ENCODE measurements around the gene SFXN3. TPM values are rescaled to one million over a fixed set of nuclear protein-coding genes. Genes with fewer than 3 reads are reported as not detected.

Gene SFXN3
- polyA plus RNA-seq, 1 experiment = 77.8 TPM

DNA sequence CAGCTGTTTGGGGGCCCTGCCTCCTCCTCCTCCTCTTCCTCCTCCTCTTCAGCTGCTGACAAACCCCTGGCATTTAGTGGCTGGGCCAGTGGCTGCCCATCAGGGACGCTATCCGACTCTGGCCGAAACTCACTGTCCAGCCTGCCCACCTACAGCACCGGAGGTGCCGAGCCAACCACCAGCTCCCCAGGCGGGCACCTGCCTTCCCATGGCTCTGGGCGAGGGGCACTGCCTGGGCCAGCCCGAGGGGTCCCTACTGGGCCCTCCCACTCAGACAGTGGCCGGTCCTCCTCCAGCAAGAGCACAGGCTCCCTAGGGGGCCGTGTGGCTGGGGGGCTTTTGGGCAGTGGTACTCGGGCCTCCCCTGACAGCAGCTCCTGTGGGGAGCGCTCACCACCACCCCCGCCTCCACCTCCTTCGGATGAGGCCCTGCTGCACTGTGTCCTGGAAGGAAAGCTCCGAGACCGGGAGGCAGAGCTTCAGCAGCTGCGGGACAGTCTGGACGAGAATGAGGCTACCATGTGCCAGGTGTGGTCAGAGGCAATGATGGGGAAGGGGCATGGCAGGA, 27.3 kb upstream of the SFXN3 start:
- POLR2A ChIA-PET = interaction anchor here (1.6 kb wide), 1 partner anchor 29 kb away, joined by 4 read pairs; no protein-coding TSS in a partner anchor
- H3K9me3 ChIP-seq (ENCODE audit: control insufficient read depth, insufficient read depth, low read length) = no peaks in the 10 kb centered on the region; the same call in 1 of the 2 replicates

DNA sequence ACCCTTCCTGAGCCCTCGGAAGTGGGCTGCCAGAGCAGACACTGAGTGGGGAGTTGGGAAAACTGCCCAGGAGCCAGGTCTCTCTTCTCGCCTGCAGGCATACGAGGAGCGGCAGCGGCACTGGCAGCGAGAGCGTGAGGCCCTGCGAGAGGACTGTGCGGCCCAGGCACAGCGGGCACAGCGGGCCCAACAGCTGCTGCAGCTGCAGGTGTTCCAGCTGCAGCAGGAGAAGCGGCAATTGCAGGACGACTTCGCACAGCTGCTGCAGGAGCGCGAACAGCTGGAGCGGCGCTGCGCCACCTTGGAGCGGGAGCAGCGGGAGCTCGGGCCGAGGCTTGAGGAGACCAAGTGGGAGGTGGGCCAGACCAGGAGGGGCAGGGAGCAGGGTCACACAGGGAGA, 25.7 kb upstream of the SFXN3 start:
- ChIA-PET CTCF (interaction anchor here (1.5 to 5.5 kb wide), 2 partner anchors 10 to 12 kb away, joined by 3 to 53 read pairs; no protein-coding TSS in a partner anchor), POLR2A (interaction anchor here (1.1 kb wide), 1 partner anchor 26 kb away, joined by 3 read pairs; the partner anchor contains the start of genes PDZD7 and SFXN3)
- no peak for DNase-seq (ENCODE audit: low read depth, low spot score)
- TF ChIP-seq, protein P1, sequence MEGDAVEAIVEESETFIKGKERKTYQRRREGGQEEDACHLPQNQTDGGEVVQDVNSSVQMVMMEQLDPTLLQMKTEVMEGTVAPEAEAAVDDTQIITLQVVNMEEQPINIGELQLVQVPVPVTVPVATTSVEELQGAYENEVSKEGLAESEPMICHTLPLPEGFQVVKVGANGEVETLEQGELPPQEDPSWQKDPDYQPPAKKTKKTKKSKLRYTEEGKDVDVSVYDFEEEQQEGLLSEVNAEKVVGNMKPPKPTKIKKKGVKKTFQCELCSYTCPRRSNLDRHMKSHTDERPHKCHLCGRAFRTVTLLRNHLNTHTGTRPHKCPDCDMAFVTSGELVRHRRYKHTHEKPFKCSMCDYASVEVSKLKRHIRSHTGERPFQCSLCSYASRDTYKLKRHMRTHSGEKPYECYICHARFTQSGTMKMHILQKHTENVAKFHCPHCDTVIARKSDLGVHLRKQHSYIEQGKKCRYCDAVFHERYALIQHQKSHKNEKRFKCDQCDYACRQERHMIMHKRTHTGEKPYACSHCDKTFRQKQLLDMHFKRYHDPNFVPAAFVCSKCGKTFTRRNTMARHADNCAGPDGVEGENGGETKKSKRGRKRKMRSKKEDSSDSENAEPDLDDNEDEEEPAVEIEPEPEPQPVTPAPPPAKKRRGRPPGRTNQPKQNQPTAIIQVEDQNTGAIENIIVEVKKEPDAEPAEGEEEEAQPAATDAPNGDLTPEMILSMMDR (IDR thresholded peaks at IDR 0.05; ENCODE audit: low read depth, low read length) = no peak
- Histone ChIP-seq H3K27ac (ENCODE audit: low read depth, low read length) (no peak overlapping the region), H3K9me3 (ENCODE audit: control insufficient read depth, insufficient read depth, low read length) (no peaks in the 10 kb centered on the region; the same call in 1 of the 2 replicates), H3K4me3 (ENCODE audit: low read depth, low read length) (no peak overlapping the region), H3K27me3 (ENCODE audit: control insufficient read depth, insufficient read depth, low read length) (no peaks in the 10 kb centered on the region)

More for the DNA sequence above, 27.3 kb upstream of the SFXN3 start:
- no peak for DNase-seq (ENCODE audit: low read depth, low spot score)
- CTCF ChIA-PET = interaction anchor here (1.1 to 5.5 kb wide), 3 partner anchors 8 to 37 kb away, joined by 4 to 53 read pairs (median 9); no protein-coding TSS in a partner anchor
- Histone ChIP-seq H3K27me3 (ENCODE audit: control insufficient read depth, insufficient read depth, low read length) (no peaks in the 10 kb centered on the region), H3K27ac (ENCODE audit: low read depth, low read length) (no peak overlapping the region), H3K4me3 (ENCODE audit: low read depth, low read length) (no peak overlapping the region)
- TF ChIP-seq, protein P1 (IDR thresholded peaks at IDR 0.05; ENCODE audit: low read depth, low read length) = no peak

DNA sequence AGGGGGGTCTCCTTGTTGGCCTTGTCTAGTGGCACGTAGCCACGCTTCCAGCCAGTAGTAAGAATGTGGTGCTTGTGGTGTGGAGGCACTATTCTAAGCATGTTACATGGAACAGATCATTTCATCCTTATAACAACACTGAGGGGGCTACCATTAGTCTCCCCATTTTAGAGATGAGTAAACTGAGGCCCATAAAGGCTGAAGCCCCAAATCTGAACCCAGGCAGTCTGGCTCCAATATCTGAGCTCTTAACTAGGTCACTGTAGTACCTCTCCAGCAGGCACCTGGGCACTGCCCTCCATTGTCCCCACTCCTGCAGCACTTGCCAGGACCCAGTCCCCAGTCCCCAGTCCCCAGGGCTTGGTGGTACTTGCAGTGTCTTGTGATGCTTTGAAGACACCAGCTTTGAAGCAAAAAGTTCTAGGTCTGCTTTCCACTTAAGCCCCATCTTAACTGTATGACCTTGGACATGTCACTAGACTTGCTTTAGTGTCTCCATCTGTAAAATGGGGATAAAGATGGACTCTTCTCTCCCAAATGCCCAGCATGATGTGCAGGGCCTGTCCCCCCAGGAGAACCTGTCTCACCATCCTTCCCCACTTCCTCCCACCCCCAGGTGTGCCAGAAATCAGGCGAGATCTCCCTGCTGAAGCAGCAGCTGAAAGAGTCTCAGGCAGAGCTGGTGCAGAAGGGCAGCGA, 25.0 kb upstream of the SFXN3 start:
- Histone ChIP-seq H3K27me3 (ENCODE audit: control insufficient read depth, insufficient read depth, low read length) (no peaks in the 10 kb centered on the region), H3K9me3 (ENCODE audit: control insufficient read depth, insufficient read depth, low read length) (no peaks in the 10 kb centered on the region; the same call in 1 of the 2 replicates), H3K4me3 (ENCODE audit: low read depth, low read length) (no peak overlapping the region), H3K27ac (ENCODE audit: low read depth, low read length) (peak overlapping the region; percentile 77)
- TF ChIP-seq, protein P1 (IDR thresholded peaks at IDR 0.05; ENCODE audit: low read depth, low read length) = no peak
- no peak for DNase-seq (ENCODE audit: low read depth, low spot score)
- POLR2A ChIA-PET = interaction anchor here (1.1 to 2.9 kb wide), 2 partner anchors 9 to 25 kb away, joined by 3 to 20 read pairs; partner anchors contain the start of genes PDZD7 and SFXN3
- CTCF ChIA-PET = interaction anchor here (1.0 to 5.5 kb wide), 4 partner anchors 8 to 44 kb away, joined by 3 to 53 read pairs (median 11); no protein-coding TSS in a partner anchor

DNA sequence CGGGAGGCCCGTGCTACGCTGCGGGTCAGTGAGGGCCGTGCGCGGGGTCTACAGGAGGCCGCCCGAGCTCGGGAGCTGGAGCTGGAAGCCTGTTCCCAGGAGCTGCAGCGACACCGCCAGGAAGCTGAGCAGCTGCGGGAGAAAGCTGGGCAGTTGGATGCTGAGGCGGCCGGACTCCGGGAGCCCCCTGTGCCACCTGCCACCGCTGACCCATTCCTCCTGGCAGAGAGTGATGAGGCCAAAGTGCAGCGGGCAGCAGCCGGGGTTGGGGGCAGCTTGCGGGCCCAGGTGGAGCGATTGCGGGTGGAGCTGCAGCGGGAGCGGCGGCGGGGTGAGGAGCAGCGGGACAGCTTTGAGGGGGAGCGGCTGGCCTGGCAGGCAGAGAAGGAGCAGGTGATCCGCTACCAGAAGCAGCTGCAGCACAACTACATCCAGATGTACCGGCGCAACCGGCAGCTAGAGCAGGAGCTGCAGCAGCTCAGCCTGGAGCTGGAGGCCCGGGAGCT, 24.4 kb upstream of the SFXN3 start:
- Histone ChIP-seq H3K27ac (ENCODE audit: low read depth, low read length) (peak overlapping the region; percentile 77), H3K9me3 (ENCODE audit: control insufficient read depth, insufficient read depth, low read length) (no peaks in the 10 kb centered on the region; the same call in 1 of the 2 replicates), H3K27me3 (ENCODE audit: control insufficient read depth, insufficient read depth, low read length) (no peaks in the 10 kb centered on the region), H3K4me3 (ENCODE audit: low read depth, low read length) (no peak overlapping the region)
- DNase-seq (ENCODE audit: low read depth, low spot score) = no peak
- ChIA-PET POLR2A (interaction anchor here (1.0 to 2.9 kb wide), 3 partner anchors 9 to 55 kb away, joined by 3 to 20 read pairs (median 4); partner anchors contain the start of genes KAZALD1, PDZD7 and SFXN3), CTCF (interaction anchor here (1.0 to 2.4 kb wide), 4 partner anchors 9 to 43 kb away, joined by 3 to 19 read pairs (median 3); no protein-coding TSS in a partner anchor)
- TF ChIP-seq, protein P1 (IDR thresholded peaks at IDR 0.05; ENCODE audit: low read depth, low read length) = no peak
